ENCODE results near the gene FHIT. TPM values are rescaled to one million over a fixed set of nuclear protein-coding genes. Genes with fewer than 3 reads are reported as not detected.

The FHIT gene
- total and polyA plus RNA-seq, 10 of the 15 experiments (the other 5 are each of a cell fraction or from before 2014, with no cell fraction given): 4.2 to 14.9 (median 9.4) TPM

GRCh38 chr3:60742606-60743145 lies 508.6 kb downstream of the FHIT start (continued):
- no peak for TF ChIP-seq ASH2L (IDR thresholded peaks at IDR 0.05; ENCODE audit: borderline replicate concordance, low read depth)
- TF ChIP-seq CREB1 (IDR thresholded peaks at IDR 0.05; ENCODE audit: low read depth): no peak
- no peak for TF ChIP-seq RELB (IDR thresholded peaks at IDR 0.05; ENCODE audit: low read depth)
- TF ChIP-seq EP300 (IDR thresholded peaks at IDR 0.05; ENCODE audit: borderline replicate concordance in 1 of 2, control insufficient read depth in 1 of 2, low read depth in 2 of 2, low read length in 2 of 2): no peak
- no peak for TF ChIP-seq RB1 (IDR thresholded peaks at IDR 0.05; ENCODE audit: borderline replicate concordance)
- no peak for TF ChIP-seq MTA2 (IDR thresholded peaks at IDR 0.05; ENCODE audit: low read depth)
- TF ChIP-seq KDM1A (IDR thresholded peaks at IDR 0.05; ENCODE audit: borderline replicate concordance): no peak
- TF ChIP-seq RAD51 (IDR thresholded peaks at IDR 0.05): no peak
- TF ChIP-seq POLR2A (IDR thresholded peaks at IDR 0.05; ENCODE audit: low read depth, low read length): no peak
- no peak for TF ChIP-seq MEF2A (IDR thresholded peaks at IDR 0.05; ENCODE audit: insufficient read depth, low read depth, low read length)

- ChIA-PET RAD21 (ENCODE audit: unreplicated experiment) (no interaction called here), SMC1A (ENCODE audit: uncharacterized antibody, unreplicated experiment) (no interaction called here), CTCF (interaction anchor here (0.7 kb wide), 1 partner anchor 28 kb away, joined by 4 read pairs; no protein-coding TSS in a partner anchor), POLR2A (no interaction called here)
- no peak overlapping the region for H3K27ac ChIP-seq (ENCODE audit: control insufficient read depth, insufficient read depth)
- intact Hi-C loops (cut with micrococcal nuclease; ENCODE audit: unreplicated experiment) (no loop called here), in situ Hi-C loops (cut with MboI) (no loop called here)
- DNase-seq (ENCODE audit: low read depth, low spot score) (no peak), FAIRE-seq (no peak), ATAC-seq (no peak)
- H3K4me1 ChIP-seq (ENCODE audit: control insufficient read depth, insufficient read depth, low read length): no peaks in the 10 kb centered on the region
- no peak overlapping the region for H3K9ac ChIP-seq (ENCODE audit: control insufficient read depth, insufficient read depth, low read length)
- no peaks in the 10 kb centered on the region for H3K79me2 ChIP-seq (ENCODE audit: control insufficient read depth, insufficient read depth, low read length)
- no peaks in the 10 kb centered on the region for H4K20me1 ChIP-seq (ENCODE audit: control insufficient read depth, insufficient read depth)
- no peaks in the 10 kb centered on the region for H3K36me3 ChIP-seq (ENCODE audit: control insufficient read depth in 2 of 2, insufficient read depth in 2 of 2, low read length in 1 of 2)
- no TSS peak for BruUV-seq (replicated peaks)
- no peaks in the 10 kb centered on the region for H3K27me3 ChIP-seq (replicated peaks in 1 of 2; ENCODE audit: control insufficient read depth in 2 of 2, insufficient read depth in 2 of 2, low read length in 1 of 2)
- no peak overlapping the region for H3K4me2 ChIP-seq (ENCODE audit: control insufficient read depth, insufficient read depth)
- no peaks in the 10 kb centered on the region for H3K9me3 ChIP-seq (replicated peaks; ENCODE audit: control insufficient read depth, insufficient read depth, low read length)
- no peak overlapping the region for H3K4me3 ChIP-seq
- 65% methylated on average over 8 of the region's 8 CpGs for WGBS (ENCODE audit: insufficient coverage, insufficient replicate concordance, low lambda C conversion rate, missing lambda C conversion rate)
- H2AFZ ChIP-seq (ENCODE audit: control insufficient read depth, low read depth, low read length): no peak overlapping the region
- TF ChIP-seq SRF (IDR thresholded peaks at IDR 0.05; ENCODE audit: low read depth in 2 of 2, low read length in 2 of 2) (no peak), CUX1 (IDR thresholded peaks at IDR 0.05; ENCODE audit: insufficient replicate concordance, low read depth, low read length) (no peak), ZNF622 (IDR thresholded peaks at IDR 0.05) (no peak), BMI1 (IDR thresholded peaks at IDR 0.05; ENCODE audit: borderline replicate concordance) (no peak)
Observed at GRCh38 chr3:60737633-60738399, 513.4 kb downstream of the FHIT start.
